GM12874 (cell line): ENCODE results near the gene VPS37C.

Source experiments
- CTCF ChIP-seq: IDR thresholded peaks from 2 replicates; pipeline ENCODE4 v1.5.1; 2011; ENCODE audit warnings: low read depth, mild to moderate bottlenecking, control low read depth, low read length, moderate library complexity; ENCODE audit not compliant: insufficient read depth

The VPS37C gene

GRCh38 chr11:61089806-61090491 is 71.3 kb downstream of the VPS37C start:
- TF ChIP-seq CTCF, result no peak

- TF ChIP-seq CTCF, result no peak
These were observed 73.7 kb downstream of the VPS37C start for GRCh38 chr11:61087426-61088119.

GRCh38 chr11:61083601-61084147 is 77.6 kb downstream of the VPS37C start:
- no peak for TF ChIP-seq CTCF

GRCh38 chr11:61082931-61083531 is 78.2 kb downstream of the VPS37C start:
- no peak for TF ChIP-seq CTCF

- no peak for TF ChIP-seq CTCF
These were observed 79.0 kb downstream of the VPS37C start for GRCh38 chr11:61082062-61082870.

- TF ChIP-seq CTCF, result no peak
These were observed 80.1 kb downstream of the VPS37C start for GRCh38 chr11:61080986-61081590.
